Femur (tissue), 1 donor: ENCODE results near the gene CKS1B.

ENCODE experiments used
- DNase-seq: peaks from one replicate; pipeline ENCODE4 v3.0.0-alpha.2; 2017

CKS1B gene

DNA sequence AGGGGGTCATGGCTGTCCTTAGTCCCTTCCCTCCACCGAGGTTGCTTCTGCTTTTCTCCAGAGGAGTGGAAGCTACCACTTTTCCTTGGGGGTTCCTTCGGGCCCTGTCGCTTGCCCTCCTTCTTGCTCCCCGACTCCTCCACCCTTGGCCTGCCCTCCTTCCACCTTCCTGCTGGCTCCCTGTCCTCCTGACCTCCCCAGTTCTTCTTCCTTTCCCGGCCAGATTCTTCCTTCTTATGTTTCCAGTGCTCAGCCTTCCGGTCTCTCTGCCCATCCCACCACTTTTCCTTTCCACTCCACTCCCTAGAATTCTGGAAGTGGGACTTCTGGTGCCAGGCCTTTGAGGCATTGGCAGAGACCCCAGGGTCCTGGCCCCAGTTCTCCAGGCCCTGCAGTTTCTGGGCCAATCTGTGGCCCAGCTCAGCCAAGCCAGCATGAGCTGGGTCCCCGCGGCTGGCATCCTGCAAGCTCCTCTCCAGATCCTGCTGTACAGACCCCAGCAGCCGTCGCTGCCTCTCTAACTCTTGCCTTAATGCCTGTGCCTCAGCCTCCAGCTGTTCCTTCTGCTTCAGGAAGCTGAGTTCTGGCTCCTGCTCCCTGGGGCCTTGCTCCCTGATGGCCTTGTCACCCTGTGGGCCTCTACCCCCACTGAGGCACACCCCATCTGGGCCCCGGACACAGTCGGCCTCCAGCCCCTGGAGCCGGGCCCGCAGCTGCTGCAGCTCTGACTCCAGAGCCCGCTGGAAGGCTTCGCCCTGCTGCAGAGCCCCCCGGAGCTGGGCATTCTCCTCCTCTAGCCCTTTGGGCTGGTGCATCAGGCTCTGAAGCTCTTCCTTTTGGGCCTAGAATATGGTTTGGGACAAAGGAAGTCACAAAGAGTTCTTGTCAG, 28.3 kb upstream of the CKS1B start:
- DNase-seq, result no peak

DNA sequence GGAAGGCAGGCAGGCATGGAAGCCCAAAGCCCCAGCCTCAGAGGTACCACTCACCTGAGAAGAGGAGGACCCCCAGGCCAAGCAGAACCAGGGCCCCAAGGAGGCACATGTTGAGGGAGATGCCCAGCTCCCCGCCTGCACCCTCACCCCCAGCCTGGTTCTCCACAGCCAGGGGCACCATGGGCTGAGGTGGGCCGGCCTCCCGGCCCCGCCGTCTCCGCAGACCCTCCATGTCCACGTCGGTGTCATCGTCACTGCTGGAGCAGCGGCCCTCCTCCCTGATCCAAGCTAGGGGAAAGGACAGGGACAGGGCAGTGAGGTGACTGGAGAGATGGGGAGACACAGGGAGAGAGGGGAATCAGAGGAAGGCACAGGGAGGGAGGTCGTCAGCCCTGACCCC, 26.4 kb upstream of the CKS1B start:
- DNase-seq, result no peak

DNA sequence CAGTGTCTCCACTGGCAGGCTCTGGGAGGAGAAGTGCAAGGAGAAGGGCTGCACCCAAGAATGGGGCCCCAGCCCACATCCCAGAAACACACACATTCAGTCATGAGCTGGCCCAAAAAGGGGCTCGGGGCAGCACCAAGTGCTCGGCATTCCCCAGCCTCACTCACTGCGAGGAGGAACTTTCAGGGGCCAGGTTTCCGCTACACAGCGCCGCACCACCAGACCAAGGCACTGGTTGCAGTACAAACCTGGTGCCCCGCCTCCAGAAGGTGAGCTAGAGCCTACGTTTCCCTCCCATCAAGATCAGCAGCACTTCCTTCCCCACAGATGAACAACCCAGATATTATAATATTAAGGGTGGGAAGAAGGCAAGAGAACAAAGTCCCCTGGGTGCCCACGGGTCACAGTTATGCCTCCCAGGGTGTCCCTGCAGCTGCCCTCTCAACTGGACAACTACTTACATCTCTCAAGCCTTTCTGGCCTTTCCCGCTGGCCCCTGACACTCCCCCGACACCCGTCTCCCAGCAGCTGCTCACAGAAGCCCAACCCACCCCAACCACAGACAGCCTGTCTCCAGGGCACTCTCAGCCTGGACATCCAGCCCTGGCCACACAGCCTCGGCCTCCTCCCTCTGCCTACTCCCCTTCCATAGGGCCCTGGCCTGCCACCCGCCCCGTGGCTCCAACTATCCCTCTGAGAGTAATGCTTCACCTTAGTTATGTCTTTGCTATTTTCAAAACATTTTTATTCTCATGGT, 22.4 kb upstream of the CKS1B start:
- DNase-seq, result no peak

DNA sequence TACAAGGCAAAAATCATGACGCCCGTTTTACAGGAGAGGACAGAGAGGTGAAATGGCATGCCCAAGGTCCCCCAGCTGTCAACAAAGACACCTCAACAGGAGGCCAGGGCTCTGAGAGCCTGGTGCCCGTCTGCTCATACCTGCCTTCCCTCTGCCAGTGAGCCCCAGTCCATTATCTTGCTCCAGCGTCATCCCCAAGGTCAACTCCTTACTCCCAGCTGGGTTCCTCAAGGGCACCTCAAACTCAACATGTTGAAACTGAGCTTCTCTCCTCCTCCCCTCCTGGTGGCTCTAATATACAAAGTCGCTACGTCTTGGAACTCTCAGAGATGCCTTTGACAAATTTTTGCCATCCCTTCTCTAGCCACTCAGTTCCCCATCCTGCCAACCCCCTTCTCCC, 21.8 kb upstream of the CKS1B start:
- no peak for DNase-seq

DNA sequence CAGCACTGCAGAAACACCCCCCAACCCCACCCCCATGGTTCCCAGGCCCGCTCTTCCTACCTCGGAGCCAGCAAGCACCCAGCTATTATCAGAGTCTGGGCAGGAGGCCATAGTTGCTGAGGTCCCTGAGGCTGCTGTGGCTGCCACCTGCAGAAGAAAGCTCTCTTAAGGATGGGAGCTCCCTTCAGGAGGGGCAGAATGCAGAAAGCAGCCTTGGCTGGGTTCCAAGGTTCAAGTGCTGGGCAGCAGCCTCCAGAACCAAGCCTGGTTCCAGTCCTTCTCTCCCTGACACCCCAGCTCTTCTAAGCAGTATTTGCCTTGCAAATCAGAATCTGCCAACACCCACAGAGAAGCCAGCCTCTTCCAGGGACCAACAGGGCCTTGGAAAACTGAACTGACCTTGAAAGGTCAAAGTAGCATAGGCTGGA, 20.9 kb upstream of the CKS1B start:
- DNase-seq, result no peak

DNA sequence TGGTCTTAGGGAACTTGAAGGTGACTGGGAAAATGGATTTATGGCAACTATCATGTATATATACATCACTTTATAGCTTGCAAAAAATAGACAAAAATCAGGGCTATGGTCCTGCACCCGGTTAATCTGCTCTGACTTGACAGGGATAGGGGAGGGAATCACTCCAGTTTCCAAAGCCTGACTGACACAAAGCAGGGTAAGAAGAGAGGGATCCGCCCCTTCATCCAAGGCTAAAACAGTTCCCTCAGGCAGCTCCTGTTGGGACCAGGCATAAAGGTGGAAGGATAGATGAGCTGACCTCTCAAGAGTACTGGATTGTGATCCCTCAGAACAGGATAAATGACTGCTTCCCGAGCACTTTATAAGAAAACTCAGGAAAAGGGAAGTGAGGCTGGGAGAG, 19.9 kb upstream of the CKS1B start:
- no peak for DNase-seq

DNA sequence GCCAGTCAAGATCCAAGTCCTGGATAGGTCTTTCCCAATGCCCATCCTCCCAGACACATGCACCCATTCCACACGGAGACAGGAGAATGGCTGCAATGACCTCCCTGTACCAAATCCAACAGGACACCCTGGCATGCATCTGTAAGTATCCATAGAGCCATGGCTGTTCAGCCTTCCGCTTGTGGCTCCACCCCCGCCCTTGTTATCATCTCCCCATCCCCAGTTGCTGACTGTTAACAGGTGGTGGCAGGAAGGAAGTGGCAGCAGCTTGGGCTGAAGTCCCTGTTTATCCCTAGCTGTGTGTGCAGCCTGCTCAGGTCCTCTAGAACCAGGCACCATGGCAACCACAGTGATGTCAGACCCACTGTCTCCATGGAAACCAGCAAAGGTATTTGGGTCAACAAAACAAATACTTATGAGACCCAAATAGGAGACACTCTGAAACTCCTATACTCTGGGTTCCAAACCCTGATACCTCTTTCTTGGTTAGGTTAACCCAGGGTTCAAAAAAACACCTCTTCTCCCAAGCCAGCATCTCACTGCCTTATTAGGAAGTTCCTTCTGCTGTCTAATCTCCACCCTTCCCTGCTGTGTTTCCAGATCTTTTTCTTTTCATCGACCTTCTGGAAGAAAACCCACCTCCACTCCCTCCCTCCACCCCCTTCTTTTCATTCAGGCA, 19.3 kb upstream of the CKS1B start:
- peak; percentile 80 for DNase-seq

DNA sequence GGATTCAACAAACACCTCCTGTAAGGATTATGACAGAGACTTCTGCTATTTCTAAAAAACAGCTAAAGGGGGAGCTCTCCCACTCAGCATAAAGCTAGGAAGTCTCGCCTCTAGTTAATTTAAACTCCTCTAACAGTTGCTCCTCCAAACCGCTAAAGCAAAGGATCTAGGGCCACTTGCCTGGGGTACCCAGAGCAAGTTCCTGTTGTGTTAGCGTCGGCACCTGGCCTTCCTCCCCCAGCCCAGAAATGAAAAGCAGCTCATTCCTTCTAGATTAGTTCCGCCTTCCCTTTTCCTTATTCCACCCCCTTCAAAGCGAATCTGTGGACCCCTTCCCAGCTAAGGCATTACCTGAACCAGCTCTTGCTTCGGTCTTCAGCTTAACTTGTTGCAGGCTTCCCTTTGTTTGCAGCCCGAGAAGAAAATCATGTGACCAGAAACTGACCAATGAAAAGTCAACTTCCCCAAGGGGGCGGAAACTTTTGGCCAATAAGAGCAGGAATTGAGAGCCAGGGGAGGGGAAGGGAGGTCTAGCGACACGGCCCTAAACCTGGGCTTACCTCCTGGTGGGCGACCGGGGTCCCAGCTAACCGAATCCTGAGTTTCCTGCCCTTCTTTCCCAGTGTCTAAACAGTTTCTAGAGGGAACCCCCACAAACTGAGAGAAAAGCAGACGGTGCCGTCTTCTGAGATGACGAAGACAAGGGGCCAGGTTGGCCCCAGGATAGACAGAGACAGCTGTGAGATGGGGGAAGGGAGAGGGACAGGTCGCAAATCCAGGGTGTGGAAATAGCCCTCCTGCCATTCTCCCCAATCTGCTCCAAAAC, 18.6 kb upstream of the CKS1B start, which contains the start of gene PBXIP1:
TSS of gene PBXIP1 (minus strand) at position 382 of the 826 bp plus-strand sequence. CDS start 2,378 bp downstream, outside the sequence.
- peak; percentile 95 for DNase-seq

DNA sequence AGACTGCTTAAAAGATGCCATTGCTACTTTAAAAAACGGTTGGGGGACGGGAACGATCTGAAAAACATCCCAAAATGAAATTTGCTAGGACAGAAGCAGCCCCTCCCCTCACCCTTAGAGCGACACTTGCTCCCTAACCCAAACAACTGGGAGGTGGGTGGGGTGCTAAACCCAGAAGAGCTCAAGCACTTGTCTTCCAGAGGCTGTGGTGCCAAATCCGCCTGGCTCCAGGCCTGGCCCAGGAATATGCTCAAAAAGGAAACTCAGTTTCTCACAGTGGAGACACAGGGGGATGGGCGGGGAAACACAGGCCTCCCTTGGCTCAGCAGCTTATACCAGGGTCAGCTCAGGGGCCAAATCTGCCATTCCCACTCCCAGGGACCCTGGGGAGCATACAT, 17.9 kb upstream of the CKS1B start:
- DNase-seq, result peak; percentile 72

DNA sequence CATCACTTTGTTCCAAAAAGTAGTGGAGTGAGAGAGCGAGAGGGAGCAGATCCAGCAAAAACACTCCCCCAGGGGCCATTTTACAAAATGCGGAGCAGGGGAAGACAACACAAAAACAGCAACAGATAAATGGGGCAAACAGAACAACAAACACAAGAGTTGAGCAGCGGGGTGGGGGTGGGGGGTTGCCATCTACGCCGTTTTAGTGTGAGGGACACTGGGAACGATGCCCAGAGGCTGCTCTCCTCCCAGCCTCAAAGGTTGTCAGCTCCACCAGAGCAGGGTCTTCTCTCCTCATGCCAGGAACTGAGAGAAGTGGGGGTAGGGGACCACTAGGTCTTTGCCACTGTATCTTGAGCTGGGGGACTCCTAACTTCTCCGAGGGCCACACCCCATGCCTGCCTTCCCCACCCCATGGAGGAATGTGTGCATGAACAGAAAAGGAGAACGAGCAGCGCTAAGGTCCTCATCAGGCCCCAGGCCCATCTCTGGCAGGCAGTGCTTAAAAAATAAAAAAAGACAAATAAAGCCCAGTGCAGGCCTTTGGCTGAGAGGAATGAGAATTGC, 17.3 kb upstream of the CKS1B start:
- no peak for DNase-seq

DNA sequence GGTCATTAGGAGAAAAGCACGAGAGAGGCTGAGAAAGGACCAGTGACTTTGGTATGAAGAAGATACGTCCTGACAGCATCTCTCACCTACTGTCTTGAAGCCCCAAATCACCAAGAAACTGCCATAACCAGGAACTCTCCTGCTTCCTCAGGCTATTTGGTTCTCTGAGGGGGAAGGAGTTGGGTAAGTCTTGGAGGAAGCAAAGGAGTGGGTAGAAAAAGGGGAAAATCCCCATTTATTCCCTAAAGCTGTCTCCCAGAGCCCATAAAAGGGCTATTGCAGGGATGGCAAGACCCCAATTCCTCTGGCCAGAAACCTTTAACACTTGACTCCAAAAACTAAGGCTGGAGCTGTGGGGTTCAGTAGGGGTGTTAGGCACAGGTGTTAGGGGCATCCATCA, 16.4 kb upstream of the CKS1B start:
- DNase-seq, result no peak

DNA sequence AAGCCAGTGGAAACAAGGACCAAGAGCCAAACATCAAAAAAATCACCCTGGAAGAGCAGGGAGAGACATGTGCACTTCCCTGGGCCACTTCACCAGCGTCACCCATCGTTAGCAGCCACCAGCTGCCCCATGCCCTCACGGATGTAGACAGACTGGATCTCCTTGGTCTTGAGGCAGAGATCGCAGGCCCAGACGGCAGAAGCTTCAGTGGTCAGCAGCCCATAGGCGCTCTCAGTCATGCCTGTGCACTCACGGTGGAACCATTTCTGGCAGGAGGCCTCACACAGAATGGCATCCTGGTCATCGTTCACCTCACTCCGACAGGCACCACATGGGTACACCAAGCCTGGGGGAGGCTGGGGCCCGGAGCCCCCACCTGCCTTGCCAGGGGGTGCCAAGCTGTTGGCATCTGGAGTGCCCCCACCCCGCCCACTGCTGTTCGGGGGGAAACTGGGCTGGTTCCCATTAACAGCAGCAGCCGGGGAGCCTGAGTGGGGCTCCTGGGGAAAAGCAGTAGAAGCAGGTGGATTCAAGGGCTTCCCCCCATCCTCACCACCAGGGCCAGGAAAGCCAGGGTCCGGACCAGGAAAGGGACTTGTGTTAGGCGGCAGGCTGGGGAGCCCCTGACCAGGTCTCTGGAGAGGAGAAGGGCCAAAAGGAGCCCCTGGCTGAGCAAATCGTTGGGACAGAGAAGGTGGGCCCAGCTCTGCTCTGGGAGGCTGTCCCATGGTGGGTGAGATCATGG, 15.6 kb upstream of the CKS1B start:
- no peak for DNase-seq

DNA sequence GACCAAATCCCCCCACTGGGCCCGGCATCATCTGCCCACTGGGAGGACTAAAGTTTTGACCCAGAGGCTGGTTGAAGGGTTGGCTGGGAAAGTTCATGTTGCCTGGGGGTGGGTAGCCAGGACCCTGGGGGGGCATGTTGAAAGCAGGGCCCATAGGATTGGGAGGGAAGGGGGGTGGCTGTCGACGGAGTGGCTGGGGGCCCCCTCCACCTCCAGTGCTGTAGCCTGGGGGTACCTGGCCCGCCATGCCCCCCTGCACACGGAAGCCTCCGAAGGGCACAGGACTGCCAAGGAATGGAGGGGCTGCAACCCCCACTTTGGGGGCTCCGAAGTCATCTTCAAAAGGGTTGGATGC, 15.1 kb upstream of the CKS1B start:
- DNase-seq, result no peak

DNA sequence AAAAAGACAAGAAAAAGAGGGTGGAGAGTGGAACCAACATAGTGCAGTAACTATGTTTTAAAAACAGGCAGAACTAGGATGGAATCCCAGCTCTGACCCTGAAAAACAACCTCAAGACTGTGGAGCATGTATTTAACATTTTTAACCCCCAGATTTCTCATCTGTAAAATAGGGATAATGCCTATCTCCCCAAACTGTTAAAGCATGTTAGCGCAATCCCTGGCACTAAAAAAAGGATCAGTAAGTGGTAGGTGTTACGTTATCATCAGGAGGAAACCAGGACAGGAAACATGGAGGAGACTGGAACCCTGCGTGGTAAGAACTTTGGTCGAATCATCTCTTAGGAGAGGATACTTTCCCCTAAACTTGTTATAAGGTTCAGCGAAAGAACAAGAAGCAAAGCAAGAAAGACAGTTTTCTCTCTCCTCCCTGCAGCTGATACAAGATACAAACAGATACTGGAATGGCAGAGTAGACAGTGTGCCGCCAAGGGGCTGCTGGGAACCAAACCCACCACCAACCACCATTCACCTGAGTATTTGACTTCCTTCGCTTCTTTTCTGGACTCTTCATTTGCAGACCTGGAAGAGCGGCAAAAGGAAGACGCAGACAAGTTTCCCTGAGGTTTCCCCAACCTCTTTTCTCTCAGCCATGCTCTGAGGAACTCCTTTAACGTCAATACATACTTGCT, 13.9 kb upstream of the CKS1B start:
- no peak for DNase-seq

DNA sequence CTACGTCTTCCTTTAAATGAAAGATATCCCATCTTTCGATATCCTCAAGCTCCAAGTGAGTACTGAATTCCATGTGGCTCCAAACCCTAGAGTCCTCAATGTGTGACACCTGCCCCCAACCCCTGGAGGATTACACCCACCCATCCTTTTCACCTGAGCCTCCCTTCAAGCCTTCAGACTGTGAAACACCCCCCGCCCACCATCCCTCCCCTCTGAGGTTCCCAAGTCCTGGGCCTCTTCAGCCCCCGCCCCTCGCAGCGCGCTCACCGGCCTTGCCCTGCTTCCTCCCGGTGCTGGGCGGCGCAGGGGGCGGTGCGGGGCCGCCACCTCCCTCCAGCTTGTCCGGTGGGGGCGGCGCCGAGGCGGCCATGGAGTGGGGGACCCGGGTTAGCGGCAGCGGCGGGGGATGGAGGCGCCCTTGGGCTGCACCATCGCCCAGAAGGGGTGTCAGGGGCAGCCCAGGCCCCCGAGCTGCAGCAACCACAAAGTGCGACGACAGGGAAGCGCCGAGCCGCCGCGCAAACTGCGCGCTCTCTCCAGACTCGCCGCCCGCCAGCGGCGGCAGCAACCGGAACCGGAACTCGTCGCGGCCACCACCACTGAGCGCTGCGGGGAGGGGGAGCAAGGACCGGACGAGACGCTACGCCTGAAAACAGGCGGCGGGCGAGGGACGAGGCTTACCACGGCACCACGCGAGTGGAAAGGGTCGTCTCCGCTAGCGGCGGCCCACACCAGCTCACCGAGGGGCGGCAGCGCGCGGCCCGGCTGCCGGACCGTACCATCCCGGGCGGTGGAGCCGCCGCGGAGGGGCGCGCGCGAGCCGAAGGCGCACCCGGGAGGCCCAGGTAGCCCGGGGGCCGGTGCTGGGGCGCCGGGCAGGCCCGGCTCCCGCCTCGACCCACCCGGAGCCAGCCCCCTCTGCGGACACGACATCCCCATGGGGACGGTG, 13.0 kb upstream of the CKS1B start, which contains the start of gene PYGO2:
TSS of gene PYGO2 (minus strand) at position 576 of the 949 bp plus-strand sequence. CDS start at position 370, 206 bp downstream.
- DNase-seq, result peak; percentile 89

DNA sequence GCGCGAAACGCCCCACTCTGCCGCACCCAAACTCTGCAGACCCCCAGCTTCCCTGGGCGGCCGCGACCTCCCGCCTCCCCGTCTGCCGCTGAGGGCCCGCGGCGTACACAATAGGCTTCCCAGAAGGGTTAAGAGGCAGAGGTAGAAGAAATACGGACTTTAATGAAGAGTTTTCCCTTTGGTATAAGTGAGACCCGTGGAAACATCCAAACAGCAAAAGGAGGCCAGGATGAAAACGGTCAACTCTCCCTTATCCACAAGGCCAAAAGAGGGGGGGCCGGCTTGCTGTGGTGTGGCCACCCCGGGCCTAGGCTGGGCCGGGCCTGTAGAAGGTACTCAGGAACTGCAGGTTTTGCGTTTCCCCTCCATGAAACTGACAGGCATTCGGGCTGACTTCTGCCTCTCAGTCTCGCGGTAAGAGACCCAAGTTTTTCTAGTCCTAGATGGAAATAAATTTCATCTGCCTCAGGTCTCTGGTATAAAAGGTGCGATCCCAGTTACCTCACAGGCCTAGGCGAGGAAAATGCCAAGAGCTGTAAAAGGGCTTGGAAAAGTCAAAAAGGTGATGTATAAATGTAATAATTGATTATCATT, 12.2 kb upstream of the CKS1B start:
- DNase-seq, result no peak

DNA sequence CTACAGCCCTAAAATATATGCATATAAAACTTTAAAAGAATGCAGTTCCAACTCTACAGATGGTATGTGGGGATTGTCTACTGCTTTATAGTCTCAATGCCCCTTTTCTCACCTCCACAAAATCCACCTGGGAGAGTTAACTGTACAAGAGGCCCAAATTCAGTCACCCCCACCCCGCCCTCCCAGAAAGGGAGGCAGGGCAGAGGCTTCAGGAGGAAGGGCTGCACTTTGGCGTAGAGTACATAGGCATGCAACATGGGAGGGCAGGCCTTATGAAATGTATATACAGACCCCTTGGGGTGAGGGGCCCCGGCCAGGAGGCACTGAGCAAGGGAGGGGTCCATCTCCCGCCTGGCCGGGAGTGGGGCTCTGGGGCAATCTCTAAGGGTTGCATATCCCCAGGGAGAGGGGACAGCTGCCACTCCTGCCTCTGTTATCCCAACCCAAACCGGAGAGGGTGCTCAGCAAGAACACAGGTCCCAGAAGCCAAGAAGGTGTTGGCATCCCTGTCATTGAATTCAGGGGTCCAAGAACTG, 11.6 kb upstream of the CKS1B start:
- DNase-seq, result no peak

DNA sequence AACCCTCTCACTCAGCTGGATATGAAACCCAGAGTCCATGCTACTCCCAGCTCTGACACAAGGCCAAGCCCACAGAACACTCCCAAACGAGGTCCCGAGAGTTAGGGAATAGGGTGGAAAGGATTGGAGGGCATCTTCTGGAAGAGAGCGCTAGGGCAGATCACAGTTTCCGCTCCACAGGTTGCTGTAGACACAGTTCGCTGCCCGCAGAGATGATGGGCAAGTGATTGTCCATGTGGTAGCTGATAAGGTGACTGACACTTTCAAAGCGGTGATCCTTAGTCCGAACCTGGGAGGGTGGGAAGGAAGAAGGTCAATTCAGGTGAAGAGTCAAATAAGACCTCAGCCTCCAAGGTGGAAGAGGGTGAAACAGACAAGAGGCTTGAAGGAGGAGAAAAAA, 10.8 kb upstream of the CKS1B start:
- DNase-seq, result no peak

DNA sequence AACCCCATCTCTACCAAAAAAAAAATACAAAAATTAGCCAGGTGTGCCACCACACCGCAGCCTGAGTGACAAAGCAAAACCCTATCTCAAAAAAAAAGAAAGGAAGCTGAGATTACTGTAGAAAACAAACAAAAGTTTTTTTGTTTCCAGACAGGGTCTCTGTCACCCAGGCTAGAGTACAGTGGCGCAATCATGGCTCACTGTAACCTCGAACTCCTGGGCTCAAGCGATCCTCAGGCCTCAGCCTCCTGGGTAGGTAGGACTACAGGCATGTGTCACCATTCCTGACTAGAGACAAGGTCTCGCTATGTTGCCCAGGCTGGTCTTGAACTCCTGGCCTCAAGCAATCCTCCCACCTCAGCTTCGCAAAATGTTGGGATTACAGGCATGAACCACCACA, 10.1 kb upstream of the CKS1B start:
- DNase-seq, result peak; percentile 11
